Panc1 (cell line): Measurements from ENCODE around the gene MTOR. TPM values are rescaled to one million over a fixed set of nuclear protein-coding genes. Genes with fewer than 3 reads are reported as not detected.

Experiments used
- ATAC-seq: fragments of 200-7000 bp; cut with Tn5 transposase; 2 replicates; pipeline ENCODE4 v1.9.1; 2020; ENCODE audit warnings: mild to moderate bottlenecking, moderate library complexity
- BruUV-seq: library from RNA; stranded (reverse); fragments of 400-500 nt; replicated peaks from 2 replicates; lab custom pipeline; 2021; lab: Mats Ljungman, UMichigan
- CTCF ChIA-PET: fragments of 300-600 bp; sonication (Branson Sonifier 250); formaldehyde crosslinking; loops from one replicate; lab custom pipeline; 2022; ENCODE audit warnings: antibody characterized with exemption; lab: Charles Lee
- POLR2A ChIA-PET: fragments of 300-600 bp; sonication (Branson Sonifier 250); formaldehyde crosslinking; loops from one replicate; lab custom pipeline; 2022; ENCODE audit warnings: antibody characterized with exemption; lab: Charles Lee
- DNase-seq: peaks from one replicate; pipeline ENCODE4 v3.0.0-alpha.2; 2010; ENCODE audit warnings: low read depth, low spot score
- H3K27ac ChIP-seq: 2 replicates; pipeline ENCODE4 v1.5.1; 2011; ENCODE audit warnings: mild to moderate bottlenecking, low read length, inconsistent platforms
- H3K27me3 ChIP-seq: fragments of 200-500 bp; sonication (Bioruptor generic); 2 replicates; pipeline ENCODE4 v1.6.0; 2014; ENCODE audit warnings: low read length, inconsistent platforms; ENCODE audit not compliant: control insufficient read depth, insufficient read depth
- H3K36me3 ChIP-seq: fragments of 200-500 bp; sonication (Bioruptor generic); 2 replicates; pipeline ENCODE4 v1.5.1; 2014; ENCODE audit warnings: inconsistent platforms, mild to moderate bottlenecking, low read length, moderate library complexity; ENCODE audit not compliant: control insufficient read depth, insufficient read depth
- H3K4me1 ChIP-seq: 2 replicates; pipeline ENCODE4 v1.5.1; 2011; ENCODE audit warnings: inconsistent platforms, mild to moderate bottlenecking, low read length, moderate library complexity; ENCODE audit not compliant: control insufficient read depth, insufficient read depth
- H3K4me3 ChIP-seq, 2 experiments: 2 replicates each; pipeline ENCODE4 v1.5.1; 2011 to 2012; ENCODE audit warnings: low read depth in 2 of 2, low read length in 2 of 2, mild to moderate bottlenecking in 2 of 2, inconsistent platforms in 1 of 2, moderate library complexity in 1 of 2
- H3K9me3 ChIP-seq: fragments of 200-500 bp; sonication (Bioruptor generic); 2 replicates; pipeline ENCODE4 v1.5.1; 2014; ENCODE audit warnings: low read depth, mild to moderate bottlenecking, inconsistent platforms, low read length, moderate library complexity; ENCODE audit not compliant: control insufficient read depth, insufficient read depth
- POLR2AphosphoS5 ChIP-seq: IDR thresholded peaks from 2 replicates; pipeline ENCODE4 v1.6.1; 2012; ENCODE audit warnings: mild to moderate bottlenecking, low read depth, low read length, moderate library complexity
- SIN3A ChIP-seq: IDR thresholded peaks from 2 replicates; pipeline ENCODE4 v1.6.1; 2012; ENCODE audit warnings: low read depth, mild to moderate bottlenecking, low read length, moderate library complexity, borderline replicate concordance; ENCODE audit not compliant: insufficient read depth
- TCF7L2 ChIP-seq: IDR thresholded peaks from 2 replicates; pipeline ENCODE4 v1.6.1; 2011; ENCODE audit warnings: mild to moderate bottlenecking, low read depth, low read length, inconsistent platforms
- in situ Hi-C: cut with HindIII; loops from 2 replicates; pipeline ENCODE4 v1.10.0; 2016; ENCODE audit warnings: low sequenced_read_pairs, low pct_unique_long_range_greater_than_20kb
- intact Hi-C: fragments of 100-400 bp; cut with micrococcal nuclease; formaldehyde crosslinking; loops from one replicate; pipeline ENCODE4 v1.10.0; 2022; ENCODE audit not compliant: unreplicated experiment
- total RNA-seq: library from RNA; stranded (reverse); gene quantifications from one replicate; pipeline ENCODE4 v1.2.1, GENCODE V29; 2021; ENCODE audit not compliant: unreplicated experiment
- TF ChIP-seq, protein P1 (sequence below): fragments of 450-650 bp; IDR thresholded peaks from 2 replicates; pipeline ENCODE4 v1.5.1; 2017; ENCODE audit warnings: mild to moderate bottlenecking
- TF ChIP-seq, protein P2 (sequence below), 2 experiments: IDR thresholded peaks; 2 replicates each; pipeline ENCODE4 v1.6.1; 2011 to 2012; ENCODE audit warnings: low read depth in 2 of 2, control low read depth in 1 of 2, low read length in 1 of 2, mild to moderate bottlenecking in 1 of 2, moderate library complexity in 1 of 2; ENCODE audit not compliant: insufficient read depth in 1 of 2

The MTOR gene
- total RNA-seq, 1 experiment from 2014 or later: 71.2 TPM

GRCh38 chr1:11295905-11296304, 33.6 kb upstream of the MTOR start:
- no peaks in the 10 kb centered on the region for H3K4me1 ChIP-seq
- CTCF ChIA-PET: no interaction called here
- no peaks in the 10 kb centered on the region for H3K9me3 ChIP-seq
- in situ Hi-C loops (no loop called here), intact Hi-C loops (no loop called here)
- TF ChIP-seq SIN3A (no peak), POLR2AphosphoS5 (no peak), TCF7L2 (no peak)
- TF ChIP-seq, protein P1, sequence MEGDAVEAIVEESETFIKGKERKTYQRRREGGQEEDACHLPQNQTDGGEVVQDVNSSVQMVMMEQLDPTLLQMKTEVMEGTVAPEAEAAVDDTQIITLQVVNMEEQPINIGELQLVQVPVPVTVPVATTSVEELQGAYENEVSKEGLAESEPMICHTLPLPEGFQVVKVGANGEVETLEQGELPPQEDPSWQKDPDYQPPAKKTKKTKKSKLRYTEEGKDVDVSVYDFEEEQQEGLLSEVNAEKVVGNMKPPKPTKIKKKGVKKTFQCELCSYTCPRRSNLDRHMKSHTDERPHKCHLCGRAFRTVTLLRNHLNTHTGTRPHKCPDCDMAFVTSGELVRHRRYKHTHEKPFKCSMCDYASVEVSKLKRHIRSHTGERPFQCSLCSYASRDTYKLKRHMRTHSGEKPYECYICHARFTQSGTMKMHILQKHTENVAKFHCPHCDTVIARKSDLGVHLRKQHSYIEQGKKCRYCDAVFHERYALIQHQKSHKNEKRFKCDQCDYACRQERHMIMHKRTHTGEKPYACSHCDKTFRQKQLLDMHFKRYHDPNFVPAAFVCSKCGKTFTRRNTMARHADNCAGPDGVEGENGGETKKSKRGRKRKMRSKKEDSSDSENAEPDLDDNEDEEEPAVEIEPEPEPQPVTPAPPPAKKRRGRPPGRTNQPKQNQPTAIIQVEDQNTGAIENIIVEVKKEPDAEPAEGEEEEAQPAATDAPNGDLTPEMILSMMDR: no peak
- TF ChIP-seq, protein P2, sequence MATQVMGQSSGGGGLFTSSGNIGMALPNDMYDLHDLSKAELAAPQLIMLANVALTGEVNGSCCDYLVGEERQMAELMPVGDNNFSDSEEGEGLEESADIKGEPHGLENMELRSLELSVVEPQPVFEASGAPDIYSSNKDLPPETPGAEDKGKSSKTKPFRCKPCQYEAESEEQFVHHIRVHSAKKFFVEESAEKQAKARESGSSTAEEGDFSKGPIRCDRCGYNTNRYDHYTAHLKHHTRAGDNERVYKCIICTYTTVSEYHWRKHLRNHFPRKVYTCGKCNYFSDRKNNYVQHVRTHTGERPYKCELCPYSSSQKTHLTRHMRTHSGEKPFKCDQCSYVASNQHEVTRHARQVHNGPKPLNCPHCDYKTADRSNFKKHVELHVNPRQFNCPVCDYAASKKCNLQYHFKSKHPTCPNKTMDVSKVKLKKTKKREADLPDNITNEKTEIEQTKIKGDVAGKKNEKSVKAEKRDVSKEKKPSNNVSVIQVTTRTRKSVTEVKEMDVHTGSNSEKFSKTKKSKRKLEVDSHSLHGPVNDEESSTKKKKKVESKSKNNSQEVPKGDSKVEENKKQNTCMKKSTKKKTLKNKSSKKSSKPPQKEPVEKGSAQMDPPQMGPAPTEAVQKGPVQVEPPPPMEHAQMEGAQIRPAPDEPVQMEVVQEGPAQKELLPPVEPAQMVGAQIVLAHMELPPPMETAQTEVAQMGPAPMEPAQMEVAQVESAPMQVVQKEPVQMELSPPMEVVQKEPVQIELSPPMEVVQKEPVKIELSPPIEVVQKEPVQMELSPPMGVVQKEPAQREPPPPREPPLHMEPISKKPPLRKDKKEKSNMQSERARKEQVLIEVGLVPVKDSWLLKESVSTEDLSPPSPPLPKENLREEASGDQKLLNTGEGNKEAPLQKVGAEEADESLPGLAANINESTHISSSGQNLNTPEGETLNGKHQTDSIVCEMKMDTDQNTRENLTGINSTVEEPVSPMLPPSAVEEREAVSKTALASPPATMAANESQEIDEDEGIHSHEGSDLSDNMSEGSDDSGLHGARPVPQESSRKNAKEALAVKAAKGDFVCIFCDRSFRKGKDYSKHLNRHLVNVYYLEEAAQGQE (IDR thresholded peaks at IDR 0.05; ENCODE audit: insufficient read depth in 1 of 2, low read depth in 2 of 2, low read length in 1 of 2): no peak
- no peaks in the 10 kb centered on the region for H3K27me3 ChIP-seq
- H3K27ac ChIP-seq: no peak overlapping the region
- BruUV-seq: no TSS peak
- POLR2A ChIA-PET: no interaction called here
- no peaks in the 10 kb centered on the region for H3K36me3 ChIP-seq
- no peak for ATAC-seq
- DNase-seq: no peak
- no peak overlapping the region for H3K4me3 ChIP-seq

- Histone ChIP-seq H3K4me3 (no peak overlapping the region), H3K27me3 (no peaks in the 10 kb centered on the region), H3K4me1 (no peaks in the 10 kb centered on the region), H3K36me3 (no peaks in the 10 kb centered on the region), H3K27ac (no peak overlapping the region), H3K9me3 (no peaks in the 10 kb centered on the region)
- CTCF ChIA-PET: no interaction called here
- intact Hi-C loops: no loop called here
- TF ChIP-seq, protein P1: no peak
- TF ChIP-seq POLR2AphosphoS5 (no peak), SIN3A (no peak), TCF7L2 (no peak)
- TF ChIP-seq, protein P2 (IDR thresholded peaks at IDR 0.05; ENCODE audit: insufficient read depth in 1 of 2, low read depth in 2 of 2, low read length in 1 of 2): no peak
- POLR2A ChIA-PET: no interaction called here
- ATAC-seq (no peak), DNase-seq (no peak)
- no TSS peak for BruUV-seq
- in situ Hi-C loops: no loop called here
Measured at GRCh38 chr1:11294951-11295350, 32.6 kb upstream of the MTOR start.
